ENCODE measurements around the gene COL4A6. TPM values are rescaled to one million over a fixed set of nuclear protein-coding genes. Genes with fewer than 3 reads are reported as not detected.

COL4A6 gene
- total RNA-seq, 1 experiment from 2014 or later = 0.28 TPM

DNA sequence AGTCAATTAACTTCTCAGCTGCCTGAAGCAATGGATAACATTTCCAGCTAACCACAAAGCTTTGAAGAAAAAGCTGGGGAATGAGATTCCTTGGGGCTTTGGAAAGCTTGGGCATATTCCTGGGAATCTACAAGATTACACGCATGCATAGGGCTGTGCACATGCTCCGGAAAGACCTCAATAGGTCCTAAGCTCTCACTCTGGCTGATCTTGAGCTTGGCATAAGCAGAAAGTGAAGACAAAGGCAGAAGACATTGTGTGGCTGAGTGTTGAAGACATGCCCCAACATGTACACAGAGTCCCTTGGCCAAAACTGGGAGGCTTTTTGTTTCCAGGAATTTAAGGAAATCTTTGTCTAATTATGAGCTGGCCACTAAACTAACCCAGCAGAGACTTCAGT is 315.5 kb downstream of the COL4A6 start:
- Histone ChIP-seq H3K36me3 (ENCODE audit: control insufficient read depth, insufficient read depth, low read length) (no peaks in the 10 kb centered on the region), H3K9me3 (ENCODE audit: control insufficient read depth, insufficient read depth, low read depth, low read length) (no peaks in the 10 kb centered on the region), H3K4me3 (ENCODE audit: low read depth in 2 of 2, low read length in 2 of 2) (no peak overlapping the region), H3K27ac (ENCODE audit: low read length) (no peak overlapping the region), H3K4me1 (ENCODE audit: control insufficient read depth, insufficient read depth, low read length) (no peaks in the 10 kb centered on the region), H3K27me3 (ENCODE audit: control insufficient read depth, insufficient read depth, low read length) (no peaks in the 10 kb centered on the region)
- ChIA-PET CTCF (no interaction called here), POLR2A (no interaction called here)
- DNase-seq (ENCODE audit: low read depth, low spot score) (no peak), ATAC-seq (no peak)
- intact Hi-C loops (cut with micrococcal nuclease; ENCODE audit: unreplicated experiment) = no loop called here
- no peak for TF ChIP-seq POLR2AphosphoS5 (IDR thresholded peaks at IDR 0.05; ENCODE audit: low read depth, low read length)
- TF ChIP-seq SIN3A (IDR thresholded peaks at IDR 0.05; ENCODE audit: borderline replicate concordance, insufficient read depth, low read depth, low read length) = no peak
- TF ChIP-seq, protein P1, sequence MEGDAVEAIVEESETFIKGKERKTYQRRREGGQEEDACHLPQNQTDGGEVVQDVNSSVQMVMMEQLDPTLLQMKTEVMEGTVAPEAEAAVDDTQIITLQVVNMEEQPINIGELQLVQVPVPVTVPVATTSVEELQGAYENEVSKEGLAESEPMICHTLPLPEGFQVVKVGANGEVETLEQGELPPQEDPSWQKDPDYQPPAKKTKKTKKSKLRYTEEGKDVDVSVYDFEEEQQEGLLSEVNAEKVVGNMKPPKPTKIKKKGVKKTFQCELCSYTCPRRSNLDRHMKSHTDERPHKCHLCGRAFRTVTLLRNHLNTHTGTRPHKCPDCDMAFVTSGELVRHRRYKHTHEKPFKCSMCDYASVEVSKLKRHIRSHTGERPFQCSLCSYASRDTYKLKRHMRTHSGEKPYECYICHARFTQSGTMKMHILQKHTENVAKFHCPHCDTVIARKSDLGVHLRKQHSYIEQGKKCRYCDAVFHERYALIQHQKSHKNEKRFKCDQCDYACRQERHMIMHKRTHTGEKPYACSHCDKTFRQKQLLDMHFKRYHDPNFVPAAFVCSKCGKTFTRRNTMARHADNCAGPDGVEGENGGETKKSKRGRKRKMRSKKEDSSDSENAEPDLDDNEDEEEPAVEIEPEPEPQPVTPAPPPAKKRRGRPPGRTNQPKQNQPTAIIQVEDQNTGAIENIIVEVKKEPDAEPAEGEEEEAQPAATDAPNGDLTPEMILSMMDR (IDR thresholded peaks at IDR 0.05) = no peak
- no peak for TF ChIP-seq TCF7L2 (IDR thresholded peaks at IDR 0.05; ENCODE audit: low read depth, low read length)
- TF ChIP-seq, protein P2, sequence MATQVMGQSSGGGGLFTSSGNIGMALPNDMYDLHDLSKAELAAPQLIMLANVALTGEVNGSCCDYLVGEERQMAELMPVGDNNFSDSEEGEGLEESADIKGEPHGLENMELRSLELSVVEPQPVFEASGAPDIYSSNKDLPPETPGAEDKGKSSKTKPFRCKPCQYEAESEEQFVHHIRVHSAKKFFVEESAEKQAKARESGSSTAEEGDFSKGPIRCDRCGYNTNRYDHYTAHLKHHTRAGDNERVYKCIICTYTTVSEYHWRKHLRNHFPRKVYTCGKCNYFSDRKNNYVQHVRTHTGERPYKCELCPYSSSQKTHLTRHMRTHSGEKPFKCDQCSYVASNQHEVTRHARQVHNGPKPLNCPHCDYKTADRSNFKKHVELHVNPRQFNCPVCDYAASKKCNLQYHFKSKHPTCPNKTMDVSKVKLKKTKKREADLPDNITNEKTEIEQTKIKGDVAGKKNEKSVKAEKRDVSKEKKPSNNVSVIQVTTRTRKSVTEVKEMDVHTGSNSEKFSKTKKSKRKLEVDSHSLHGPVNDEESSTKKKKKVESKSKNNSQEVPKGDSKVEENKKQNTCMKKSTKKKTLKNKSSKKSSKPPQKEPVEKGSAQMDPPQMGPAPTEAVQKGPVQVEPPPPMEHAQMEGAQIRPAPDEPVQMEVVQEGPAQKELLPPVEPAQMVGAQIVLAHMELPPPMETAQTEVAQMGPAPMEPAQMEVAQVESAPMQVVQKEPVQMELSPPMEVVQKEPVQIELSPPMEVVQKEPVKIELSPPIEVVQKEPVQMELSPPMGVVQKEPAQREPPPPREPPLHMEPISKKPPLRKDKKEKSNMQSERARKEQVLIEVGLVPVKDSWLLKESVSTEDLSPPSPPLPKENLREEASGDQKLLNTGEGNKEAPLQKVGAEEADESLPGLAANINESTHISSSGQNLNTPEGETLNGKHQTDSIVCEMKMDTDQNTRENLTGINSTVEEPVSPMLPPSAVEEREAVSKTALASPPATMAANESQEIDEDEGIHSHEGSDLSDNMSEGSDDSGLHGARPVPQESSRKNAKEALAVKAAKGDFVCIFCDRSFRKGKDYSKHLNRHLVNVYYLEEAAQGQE (IDR thresholded peaks at IDR 0.05; ENCODE audit: insufficient read depth in 1 of 2, low read depth in 2 of 2, low read length in 1 of 2) = no peak
- no TSS peak for BruUV-seq (replicated peaks)
- in situ Hi-C loops (cut with HindIII; ENCODE audit: low pct_unique_long_range_greater_than_20kb, low sequenced_read_pairs) = no loop called here

DNA sequence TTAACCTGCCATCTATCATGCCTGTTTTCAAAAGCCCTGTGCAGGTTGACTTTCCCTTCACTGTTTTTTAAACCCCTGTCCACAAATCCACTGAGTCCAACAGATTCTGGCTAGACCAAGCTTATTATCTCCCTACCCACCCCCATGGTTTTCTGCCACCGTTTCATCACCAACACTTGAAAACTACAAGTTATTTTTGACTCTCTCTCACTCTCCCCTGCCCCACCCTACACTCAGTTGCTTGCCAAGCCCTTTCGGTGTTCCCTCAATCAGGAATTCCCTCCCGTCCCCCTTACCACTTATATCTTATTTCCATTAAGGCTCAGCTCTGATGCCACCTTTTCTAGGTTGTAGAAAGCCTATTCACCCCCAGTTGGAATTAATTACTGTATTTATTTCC is 316.9 kb downstream of the COL4A6 start:
- POLR2A ChIA-PET = no interaction called here

More for the DNA sequence above, 316.9 kb downstream of the COL4A6 start:
- in situ Hi-C loops (cut with HindIII; ENCODE audit: low pct_unique_long_range_greater_than_20kb, low sequenced_read_pairs) = no loop called here
- H3K36me3 ChIP-seq (ENCODE audit: control insufficient read depth, insufficient read depth, low read length) = no peaks in the 10 kb centered on the region
- ATAC-seq (no peak), DNase-seq (ENCODE audit: low read depth, low spot score) (no peak)
- no peak overlapping the region for H3K4me3 ChIP-seq (ENCODE audit: low read depth in 2 of 2, low read length in 2 of 2)
- intact Hi-C loops (cut with micrococcal nuclease; ENCODE audit: unreplicated experiment) = no loop called here
- H3K27ac ChIP-seq (ENCODE audit: low read length) = no peak overlapping the region
- no TSS peak for BruUV-seq (replicated peaks)
- H3K4me1 ChIP-seq (ENCODE audit: control insufficient read depth, insufficient read depth, low read length) = no peaks in the 10 kb centered on the region
- H3K9me3 ChIP-seq (ENCODE audit: control insufficient read depth, insufficient read depth, low read depth, low read length) = no peaks in the 10 kb centered on the region
- no peak for TF ChIP-seq TCF7L2 (IDR thresholded peaks at IDR 0.05; ENCODE audit: low read depth, low read length)
- TF ChIP-seq SIN3A (IDR thresholded peaks at IDR 0.05; ENCODE audit: borderline replicate concordance, insufficient read depth, low read depth, low read length) = no peak
- TF ChIP-seq, protein P2 (IDR thresholded peaks at IDR 0.05; ENCODE audit: insufficient read depth in 1 of 2, low read depth in 2 of 2, low read length in 1 of 2) = no peak
- TF ChIP-seq, protein P1 (IDR thresholded peaks at IDR 0.05) = no peak
- no peak for TF ChIP-seq POLR2AphosphoS5 (IDR thresholded peaks at IDR 0.05; ENCODE audit: low read depth, low read length)
- H3K27me3 ChIP-seq (ENCODE audit: control insufficient read depth, insufficient read depth, low read length) = no peaks in the 10 kb centered on the region
- CTCF ChIA-PET = no interaction called here
